HepG2 (cell line): Measurements from ENCODE around the gene THY1.

Source experiments
- RBAK ChIP-seq: sonication (generic); formaldehyde crosslinking; IDR thresholded peaks from 2 replicates; pipeline ENCODE4 v1.5.1; 2020; ENCODE audit warnings: mild to moderate bottlenecking, missing genetic modification reagents
- RCOR2 ChIP-seq: IDR thresholded peaks from 2 replicates; pipeline ENCODE4 v1.6.1; 2016; ENCODE audit warnings: missing biosample characterization, missing genetic modification reagents
- ZNF263 ChIP-seq: sonication (generic); formaldehyde crosslinking; IDR thresholded peaks from 2 replicates; pipeline ENCODE4 v1.4.0; 2020; ENCODE audit warnings: missing genetic modification reagents

GRCh38 chr11:119421351-119421750 lies 1.6 kb downstream of the THY1 start:
- TF ChIP-seq ZNF263 (CRISPR knock-in tag) = no peak
- TF ChIP-seq RBAK (CRISPR knock-in tag) = no peak
- no peak for TF ChIP-seq RCOR2 (CRISPR knock-in tag)
